NCI-H2107 treated with DMSO at 0.1 percent for 48 hours (cell line): ENCODE results near the gene EPB41L4B.
"Not testable (repeated sequence)": the region's sequence is repeated elsewhere in the genome, so short reads cannot be mapped to it uniquely, and the experiment has no call there.

Source experiments
- DNase-seq: peaks from one replicate; lab custom pipeline; 2025; ENCODE audit not compliant: unreplicated experiment; lab: John Stamatoyannopoulos, UW

The EPB41L4B gene

DNA sequence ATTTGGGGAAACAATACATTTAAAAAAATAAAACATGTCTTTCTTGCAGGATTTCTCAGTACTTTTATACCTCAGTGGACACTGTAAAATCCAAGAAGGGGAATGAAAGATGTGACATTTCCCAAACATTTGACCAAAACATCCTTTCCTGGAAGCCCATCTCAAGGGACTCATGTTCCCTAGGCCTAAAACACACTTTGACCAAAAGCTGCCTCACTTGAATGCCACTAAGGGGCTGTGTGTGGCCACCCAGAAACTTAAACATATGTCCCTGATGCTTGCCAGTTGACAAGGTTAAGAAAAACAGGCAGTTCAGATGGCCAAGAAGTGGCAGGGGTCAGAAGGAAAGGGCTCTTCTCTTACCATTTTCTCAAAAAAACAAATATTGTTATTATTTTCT, 73.6 kb downstream of the EPB41L4B start:
- no peak for DNase-seq

DNA sequence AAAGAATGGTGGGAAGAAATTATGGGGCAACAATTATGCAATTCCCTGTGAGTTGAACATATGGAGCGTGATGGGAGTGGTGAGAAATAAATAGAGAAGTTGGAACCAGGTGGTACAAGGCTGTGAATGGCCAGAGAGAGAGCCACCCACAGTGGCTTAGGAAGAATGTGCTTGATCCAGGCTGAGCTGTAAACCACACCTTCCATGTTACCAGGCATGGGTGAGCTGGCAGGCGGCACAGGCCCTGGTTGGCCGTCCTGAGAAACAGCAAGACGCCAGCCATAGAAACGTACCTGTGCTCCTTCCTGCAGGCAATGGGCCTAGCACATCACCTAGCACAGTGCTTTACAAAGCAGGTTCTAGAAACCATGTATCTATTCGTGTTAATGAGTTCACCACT, 74.3 kb downstream of the EPB41L4B start:
- DNase-seq: no peak

DNA sequence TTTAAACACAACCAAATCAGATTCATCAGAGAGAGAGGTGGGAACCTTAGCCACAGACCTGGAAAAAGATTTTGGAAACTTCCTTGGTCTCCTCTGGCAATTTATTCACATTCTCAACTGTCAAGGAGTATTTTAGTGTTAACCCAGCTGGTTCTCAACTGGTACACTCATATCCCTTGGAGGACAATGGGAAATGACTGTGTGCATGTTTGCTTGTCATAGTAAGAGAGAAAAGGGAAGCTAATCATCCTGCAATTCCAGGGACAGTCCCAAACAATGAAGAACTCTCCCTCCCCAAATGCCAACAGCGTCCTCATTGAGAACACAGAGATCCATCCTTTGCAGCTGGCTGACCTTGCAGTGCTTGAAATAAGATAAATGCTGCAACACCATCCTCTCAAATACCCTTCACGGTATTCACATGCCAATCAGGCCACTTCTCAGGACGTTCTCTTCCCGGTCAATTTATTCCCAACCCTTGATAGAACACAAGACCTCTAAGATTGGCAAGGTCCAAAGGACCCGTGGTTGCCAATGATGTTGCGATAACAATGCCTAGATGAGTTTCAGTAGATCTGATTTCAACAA, 75.5 kb downstream of the EPB41L4B start:
- no peak for DNase-seq

DNA sequence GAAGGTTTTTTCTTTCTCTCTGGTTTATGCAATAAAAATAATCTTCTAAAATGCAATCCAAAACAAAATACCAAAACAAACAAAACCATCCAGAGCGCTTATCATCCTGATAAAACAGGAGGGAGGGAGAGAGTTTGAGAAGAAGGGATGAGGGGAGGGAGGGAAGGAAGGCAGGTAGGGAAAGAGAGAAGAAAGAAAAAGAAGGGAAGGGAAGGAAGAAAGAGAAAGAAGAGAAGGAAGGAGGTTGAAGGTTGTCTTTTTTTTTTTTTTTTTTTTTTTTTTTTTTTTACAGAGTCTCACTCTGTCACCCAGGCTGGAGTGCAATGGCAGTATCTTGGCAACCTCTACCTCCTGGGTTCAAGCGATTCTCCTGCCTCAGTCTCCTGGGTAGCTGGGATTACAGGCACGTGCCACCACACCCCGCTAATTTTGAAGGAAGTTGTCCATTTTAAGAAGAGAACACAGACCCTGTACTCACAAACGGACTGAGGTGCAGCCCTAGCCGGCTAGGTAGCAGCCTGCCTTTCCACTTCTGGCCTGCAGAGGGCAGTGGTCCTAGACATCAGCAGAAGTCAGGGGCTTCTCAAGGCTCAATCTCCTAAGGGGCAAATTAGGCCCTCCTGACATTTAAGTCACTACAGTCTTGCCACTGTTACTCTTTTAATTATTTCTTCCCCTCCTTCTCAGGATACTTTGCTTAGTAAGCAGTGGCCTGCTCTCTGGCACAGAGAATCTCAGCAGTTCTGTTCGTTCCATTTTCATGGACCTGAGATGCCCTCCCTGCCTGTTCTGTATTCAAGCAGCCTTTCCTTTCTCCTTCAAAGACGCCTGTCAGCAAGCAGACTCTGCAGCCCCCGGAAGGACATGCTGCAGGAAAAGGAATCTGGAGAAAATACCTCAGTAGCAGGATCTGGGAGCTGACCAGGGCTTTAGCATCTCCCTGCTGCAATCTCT, 76.4 kb downstream of the EPB41L4B start:
- DNase-seq: peak; percentile 46

GRCh38 chr9:109242741-109243140, 78.1 kb downstream of the EPB41L4B start:
- no peak for DNase-seq

- no peak for DNase-seq
Measured at GRCh38 chr9:109242014-109242413, 78.8 kb downstream of the EPB41L4B start.

DNA sequence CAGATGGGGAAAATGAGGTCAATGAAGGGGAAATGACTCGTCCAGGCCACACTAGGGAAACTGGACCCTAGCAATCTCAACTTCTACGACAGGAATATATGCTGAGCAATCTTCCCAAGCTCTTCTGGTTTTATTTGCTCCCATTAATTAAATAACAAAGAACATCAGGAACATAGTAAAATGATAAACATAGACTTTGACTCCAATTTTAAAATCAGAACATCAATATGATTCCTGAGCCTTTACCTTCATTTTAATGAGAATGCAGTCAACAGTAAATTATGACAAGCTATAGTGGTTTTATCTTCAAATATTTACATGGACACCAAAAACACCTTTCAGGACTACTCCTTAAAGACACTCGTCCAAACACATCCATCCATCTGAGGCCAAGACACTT, 79.7 kb downstream of the EPB41L4B start:
- DNase-seq: no peak

DNA sequence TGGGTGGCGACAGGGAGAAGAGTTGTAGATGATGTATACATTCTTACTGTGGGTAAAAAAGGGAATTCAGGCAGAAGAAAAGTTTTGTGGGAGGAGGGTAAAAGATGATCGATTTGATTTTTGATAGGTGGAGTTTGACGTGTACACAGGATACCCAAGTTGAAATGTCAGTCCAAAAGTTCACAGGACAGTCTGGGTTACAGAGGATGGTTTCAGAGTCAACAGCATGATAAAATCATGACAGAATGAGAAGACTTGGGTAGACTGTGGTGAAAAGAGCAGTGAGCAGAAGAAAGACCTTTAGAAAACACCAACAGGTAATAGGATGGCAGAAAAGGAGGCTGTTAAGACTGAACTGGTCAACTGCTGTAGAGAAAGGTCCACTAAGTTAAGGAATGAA, 81.6 kb downstream of the EPB41L4B start:
- no peak for DNase-seq

GRCh38 chr9:109238655-109239054, 82.2 kb downstream of the EPB41L4B start:
- no peak for DNase-seq

- no peak for DNase-seq
Measured at GRCh38 chr9:109238125-109238524, 82.7 kb downstream of the EPB41L4B start.

DNA sequence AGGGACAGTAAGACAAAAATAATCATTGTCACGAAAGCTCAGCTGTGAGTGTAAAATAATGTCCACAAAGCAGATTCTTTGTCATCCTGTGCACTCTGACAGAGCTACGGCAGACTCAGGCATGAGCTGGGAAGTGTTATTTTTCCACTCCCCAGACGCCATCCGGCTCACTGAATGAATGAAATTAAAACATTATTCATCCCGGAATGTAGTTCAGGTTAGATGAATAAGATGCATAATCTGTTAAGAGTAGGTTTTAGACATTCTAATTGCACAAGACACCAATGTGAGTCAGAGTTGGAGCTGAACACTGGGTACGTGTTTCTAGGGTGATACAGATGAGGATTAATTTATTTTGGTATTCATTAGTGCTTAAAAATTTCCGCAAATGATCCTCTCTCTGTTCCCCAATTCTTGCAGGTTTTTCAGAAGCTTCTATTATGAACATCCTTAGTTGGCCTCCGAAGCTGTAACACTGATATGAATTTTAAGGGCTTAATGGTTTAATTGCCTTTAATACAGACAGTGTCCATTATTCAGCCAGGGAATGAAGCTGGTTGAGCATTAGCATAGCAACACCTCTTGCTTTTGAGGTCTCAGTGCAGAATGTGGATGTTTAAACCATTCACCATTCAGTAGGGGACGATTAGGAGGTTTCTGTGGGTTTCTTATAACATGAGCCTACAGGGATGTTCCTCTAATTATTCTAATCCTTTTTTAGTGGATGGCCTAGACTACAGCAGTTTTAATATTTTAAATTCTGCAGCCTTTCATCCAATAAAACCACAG, 88.2 kb downstream of the EPB41L4B start:
- no peak for DNase-seq

DNA sequence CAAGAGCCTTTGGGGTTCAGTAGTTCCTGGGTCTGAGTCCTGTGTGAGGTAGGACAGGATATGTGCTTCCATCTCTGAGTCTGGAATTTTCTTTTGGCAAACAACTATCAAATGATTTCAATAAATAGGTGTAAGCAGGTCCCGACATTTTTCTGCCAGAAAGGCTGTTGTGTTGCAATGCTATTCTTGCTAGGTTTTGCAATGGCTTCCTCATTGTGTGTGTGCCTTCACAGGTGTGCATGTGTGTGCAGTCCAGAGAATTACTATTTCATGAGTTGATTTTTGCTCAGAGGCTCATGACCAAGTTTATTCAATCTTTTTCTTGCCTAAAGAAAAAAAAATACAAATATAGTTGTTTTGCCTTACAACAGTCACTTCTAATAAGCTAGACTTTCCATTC, 89.3 kb downstream of the EPB41L4B start:
- DNase-seq: no peak

DNA sequence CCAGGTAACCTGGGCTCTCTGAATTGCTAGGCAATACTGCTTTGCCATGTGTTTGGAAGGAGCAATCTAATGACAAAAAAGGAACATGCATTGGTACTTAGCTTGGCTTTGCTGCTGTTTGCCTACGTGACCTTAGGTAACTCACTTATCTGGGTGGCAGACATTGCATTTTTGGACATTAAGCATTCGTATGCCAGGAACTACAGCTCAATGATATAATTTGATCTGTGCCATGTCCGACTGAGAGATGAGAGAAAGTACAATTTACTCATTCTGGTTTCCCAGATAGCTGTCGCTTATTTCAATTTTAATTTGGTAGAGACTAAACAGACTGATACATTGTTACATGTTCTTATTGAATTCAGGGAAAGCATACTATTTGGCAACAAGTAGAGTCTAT, 90.6 kb downstream of the EPB41L4B start:
- no peak for DNase-seq

GRCh38 chr9:109229682-109230081, 91.2 kb downstream of the EPB41L4B start:
- DNase-seq: no peak

DNA sequence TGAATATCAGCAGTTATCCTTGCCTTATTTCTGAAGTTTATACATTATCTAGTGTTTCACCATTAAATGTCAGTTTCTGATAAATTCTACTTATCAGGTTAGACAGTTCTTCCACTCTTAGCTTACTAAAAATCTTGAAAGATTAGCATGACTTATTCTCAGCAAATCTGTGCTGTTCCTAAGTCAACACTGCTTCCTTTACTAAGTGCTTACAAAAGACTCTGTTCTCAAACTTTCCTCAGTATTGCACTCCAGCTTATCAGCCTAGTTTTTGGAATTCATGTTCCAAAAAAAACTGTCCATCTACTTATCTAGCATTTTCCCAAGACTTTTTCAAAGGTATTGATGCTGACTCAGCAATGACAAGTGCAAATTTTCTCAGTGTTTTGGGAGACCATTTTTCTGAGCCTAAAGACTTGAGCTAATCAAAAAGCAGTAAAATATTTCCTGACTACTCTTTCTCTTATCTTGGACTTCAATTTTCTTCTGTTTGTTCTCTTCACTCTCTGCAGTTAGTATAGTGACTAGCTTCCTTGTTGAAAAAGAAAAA, 92.7 kb downstream of the EPB41L4B start:
- DNase-seq: no peak

DNA sequence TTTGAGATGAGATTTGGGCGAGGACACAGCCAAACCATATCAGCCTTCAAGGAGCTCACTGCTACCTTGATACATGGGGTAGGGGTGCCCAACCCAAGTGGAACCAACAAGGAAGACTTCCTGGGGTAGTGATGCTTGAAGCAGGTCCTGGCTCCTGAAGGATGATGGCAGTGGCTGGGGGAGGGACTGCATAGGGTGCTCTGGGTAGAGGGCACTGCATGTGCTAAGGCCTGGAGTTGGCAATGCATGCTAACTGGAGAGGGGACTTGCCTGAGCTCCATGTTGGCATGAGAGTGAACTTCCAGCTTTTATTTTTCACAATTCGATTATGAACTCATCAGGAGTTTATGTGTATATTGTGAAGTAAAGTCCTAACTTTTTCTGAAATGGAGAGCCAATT, 95.2 kb downstream of the EPB41L4B start:
- DNase-seq: no peak

DNA sequence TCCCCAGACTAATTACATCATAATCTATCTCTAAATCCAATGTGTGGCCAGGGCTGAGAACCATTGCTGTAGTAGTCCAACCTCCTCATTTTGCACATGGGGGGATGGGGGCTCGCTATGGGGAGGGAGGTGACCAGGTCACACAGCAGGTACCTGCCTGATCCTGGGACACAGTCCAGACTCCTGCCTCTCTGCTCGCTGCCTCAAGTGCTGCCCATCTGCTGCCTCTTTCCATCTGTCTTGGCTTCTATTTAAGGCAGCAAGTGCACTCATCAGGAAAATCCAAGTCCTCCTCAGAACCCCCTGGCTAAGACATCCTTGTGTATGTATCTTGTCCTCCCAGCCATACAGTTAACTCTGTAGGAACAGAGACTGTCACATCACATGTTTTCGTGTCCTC, 96.1 kb downstream of the EPB41L4B start:
- no peak for DNase-seq

- not testable (repeated sequence) for DNase-seq
Measured at GRCh38 chr9:109218242-109218641, 102.6 kb downstream of the EPB41L4B start.

DNA sequence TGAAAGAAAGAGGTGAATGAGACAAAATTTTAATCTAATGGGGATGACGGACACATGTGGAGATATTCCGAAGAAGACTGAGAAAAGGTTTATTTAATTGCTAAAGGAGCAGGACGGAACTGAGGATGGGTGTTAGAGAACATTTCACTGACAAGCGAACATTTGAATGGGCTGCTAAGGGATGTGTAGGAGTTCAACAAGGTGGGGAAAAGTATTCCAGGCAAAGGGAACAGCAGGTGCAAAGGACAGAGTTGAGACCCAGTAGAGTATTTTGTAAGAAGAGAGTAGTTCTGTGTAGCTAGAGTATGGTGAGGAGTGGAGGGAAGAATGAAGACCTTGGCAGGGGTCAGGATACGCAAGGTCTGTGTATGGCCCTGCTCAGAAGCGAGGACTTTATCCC, 106.4 kb downstream of the EPB41L4B start:
- no peak for DNase-seq

GRCh38 chr9:109213285-109214121, 107.4 kb downstream of the EPB41L4B start:
- DNase-seq: no peak

DNA sequence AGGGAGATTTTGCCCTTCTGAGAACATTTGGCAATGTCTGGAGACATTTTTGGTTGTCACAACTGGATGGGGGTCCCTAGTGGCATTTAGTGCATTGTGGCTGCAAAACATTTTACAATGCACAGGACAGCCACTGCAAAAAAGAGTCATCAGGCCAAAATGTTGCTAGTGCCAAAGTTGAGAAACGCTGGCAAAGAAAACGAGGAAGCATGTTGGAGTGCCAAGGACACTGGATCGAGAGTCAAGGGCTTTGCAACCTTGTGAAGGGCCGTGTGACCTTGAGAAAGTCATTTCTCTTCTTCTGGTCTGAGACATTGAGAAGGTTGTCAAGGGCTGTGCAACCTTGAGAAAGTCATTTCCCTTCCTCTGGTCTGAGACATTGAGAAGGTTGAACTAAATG, 108.1 kb downstream of the EPB41L4B start:
- DNase-seq: no peak
